ENCODE results near the gene USP36. TPM values are rescaled to one million over a fixed set of nuclear protein-coding genes. Genes with fewer than 3 reads are reported as not detected.

Gene USP36
- total RNA-seq, 1 donor from 2014 or later = 36.4 TPM

DNA sequence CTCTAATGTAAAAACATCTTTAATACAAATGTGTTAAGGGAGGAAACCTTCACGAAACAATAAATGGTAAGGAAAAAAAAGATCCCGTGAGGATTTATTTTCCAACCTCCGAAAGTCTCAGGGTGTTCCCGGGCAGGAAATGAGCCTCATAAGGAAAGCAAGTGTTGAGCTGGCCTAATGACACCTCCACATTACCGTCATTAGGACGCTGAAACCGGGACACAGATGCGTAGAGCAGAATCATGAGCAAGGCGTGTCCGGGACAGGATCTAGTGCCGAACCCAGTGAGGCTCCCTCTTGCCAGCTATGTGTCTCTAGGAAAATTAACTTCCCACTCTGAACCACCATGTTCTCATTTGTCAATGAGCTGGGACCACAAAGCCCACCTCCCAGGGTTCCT, 35.8 kb downstream of the USP36 start:
- H3K4me3 ChIP-seq (ENCODE audit: low read depth, low read length) = no peak overlapping the region
- TF ChIP-seq CTCF (conservative IDR thresholded peaks at IDR 0.05; ENCODE audit: low read depth, low read length) = no peak
- no peak for DNase-seq (ENCODE audit: low read depth)

DNA sequence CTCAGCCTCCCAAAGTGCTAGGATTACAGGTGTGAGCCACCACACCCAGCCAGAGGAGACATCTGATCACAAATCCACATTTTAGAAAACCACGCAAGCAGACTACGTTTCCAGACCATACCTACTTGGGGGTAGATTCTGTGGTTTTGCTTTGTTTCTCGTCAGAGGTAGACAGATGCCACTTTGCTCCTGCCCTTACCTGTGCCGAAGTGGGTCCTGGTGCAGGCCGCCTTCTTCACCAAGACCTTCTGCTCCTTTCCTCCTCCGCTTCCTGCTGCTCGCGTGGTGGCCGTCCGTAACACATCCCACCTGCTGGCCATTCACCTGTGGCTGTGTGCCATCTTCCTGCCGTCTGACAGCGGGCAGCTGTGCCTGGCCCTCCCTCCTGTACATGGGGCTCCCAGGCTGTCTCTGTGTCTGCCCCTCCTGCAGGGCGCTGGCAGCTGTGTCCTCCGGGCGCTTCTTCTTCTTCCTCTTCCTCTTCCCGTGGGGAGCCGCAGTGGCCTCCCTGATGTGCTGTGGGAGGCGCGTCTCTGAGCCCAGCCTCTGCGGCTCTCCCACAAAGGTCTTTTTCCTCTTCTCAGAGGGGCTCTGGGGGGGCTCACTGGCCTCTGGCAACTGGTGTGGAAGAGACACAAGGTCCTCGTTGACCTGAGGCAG, 37.3 kb downstream of the USP36 start:
- DNase-seq (ENCODE audit: low read depth) = no peak
- H3K4me3 ChIP-seq (ENCODE audit: low read depth, low read length) = no peak overlapping the region
- TF ChIP-seq CTCF (conservative IDR thresholded peaks at IDR 0.05; ENCODE audit: low read depth, low read length) = no peak

DNA sequence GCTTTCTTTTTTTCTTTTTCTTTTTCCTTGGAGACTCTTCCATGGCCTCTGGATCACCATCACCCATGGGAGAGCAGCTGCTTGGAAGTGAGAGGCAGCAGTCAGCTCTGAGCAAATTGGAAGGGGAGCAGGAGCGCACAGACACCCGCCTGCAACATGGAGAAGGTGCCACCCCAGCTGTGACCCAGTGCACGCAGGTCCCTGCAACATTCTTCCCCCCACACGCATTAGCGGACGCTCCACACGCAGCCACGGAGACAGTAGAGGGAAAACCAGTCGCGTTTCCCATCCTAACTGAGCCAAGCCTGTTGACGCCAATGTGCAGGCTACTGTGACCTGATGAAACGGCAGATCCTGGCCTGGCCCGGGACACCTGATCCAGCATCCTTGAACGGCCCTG, 38.2 kb downstream of the USP36 start:
- TF ChIP-seq CTCF (conservative IDR thresholded peaks at IDR 0.05; ENCODE audit: low read depth, low read length) = no peak
- no peak overlapping the region for H3K4me3 ChIP-seq (ENCODE audit: low read depth, low read length)
- DNase-seq (ENCODE audit: low read depth) = no peak

GRCh38 chr17:78802008-78802407, 38.6 kb downstream of the USP36 start:
- DNase-seq (ENCODE audit: low read depth) = no peak
- no peak for TF ChIP-seq CTCF (conservative IDR thresholded peaks at IDR 0.05; ENCODE audit: low read depth, low read length)
- no peak overlapping the region for H3K4me3 ChIP-seq (ENCODE audit: low read depth, low read length)

GRCh38 chr17:78800132-78800931, 40.3 kb downstream of the USP36 start:
- H3K4me3 ChIP-seq (ENCODE audit: low read depth, low read length) = no peak overlapping the region
- no peak for DNase-seq (ENCODE audit: low read depth)
- TF ChIP-seq CTCF (conservative IDR thresholded peaks at IDR 0.05; ENCODE audit: low read depth, low read length) = no peak

GRCh38 chr17:78798695-78799559, 41.7 kb downstream of the USP36 start:
- H3K4me3 ChIP-seq (ENCODE audit: low read depth, low read length) = no peak overlapping the region
- peak; percentile 50 for TF ChIP-seq CTCF (conservative IDR thresholded peaks at IDR 0.05; ENCODE audit: low read depth, low read length)
- DNase-seq (ENCODE audit: low read depth) = no peak

All from epithelial cell of proximal tubule (primary cell).